ENCODE results near the gene AGAP1.

GRCh38 chr2:235550378-235550760 is 56.5 kb downstream of the AGAP1 start:
- TF ChIP-seq CTCF (conservative IDR thresholded peaks at IDR 0.05; ENCODE audit: low read length), result no peak
- TF ChIP-seq EZH2phosphoT487 (IDR thresholded peaks at IDR 0.05; ENCODE audit: borderline replicate concordance, low read depth, low read length), result no peak

Measured in OCI-LY7 (cell line).